IMR-90 (cell line): ENCODE results near the gene NES. TPM values are rescaled to one million over a fixed set of nuclear protein-coding genes. Genes with fewer than 3 reads are reported as not detected.
A peak's percentile ranks its signal among the peaks of the same experiment; 100 is the strongest.

Experiments
- ATAC-seq: fragments of 200-7000 bp; cut with Tn5 transposase; 2 replicates; pipeline ENCODE4 v1.9.1; 2020; ENCODE audit warnings: low read depth, mild to moderate bottlenecking, moderate library complexity
- BruUV-seq: library from RNA; stranded (reverse); fragments of 400-500 nt; replicated peaks from 2 replicates; lab custom pipeline; 2021; lab: Mats Ljungman, UMichigan
- CTCF ChIA-PET: fragments of 300-600 bp; formaldehyde crosslinking; extraction: SDS; loops from one replicate; lab custom pipeline; 2021; ENCODE audit warnings: antibody characterized with exemption; lab: Yijun Ruan, JAX
- POLR2A ChIA-PET: fragments of 300-600 bp; sonication (Branson Sonifier 250); formaldehyde crosslinking; loops from one replicate; lab custom pipeline; 2022; ENCODE audit warnings: antibody characterized with exemption; ENCODE audit not compliant: unreplicated experiment; lab: Charles Lee
- DNase-seq: peaks from one replicate; pipeline ENCODE4 v3.0.0; 2013
- H2AFZ ChIP-seq: replicated peaks from 2 replicates; pipeline ENCODE3; 2013; ENCODE audit warnings: low read length, mild to moderate bottlenecking; ENCODE audit not compliant: poor library complexity
- H2AK5ac ChIP-seq: 2 replicates; pipeline ENCODE4 v1.6.1; 2013; ENCODE audit warnings: low read depth, low read length, inconsistent platforms
- H2AK9ac ChIP-seq: replicated peaks from 2 replicates; pipeline ENCODE3; 2013; ENCODE audit warnings: mild to moderate bottlenecking, low read depth, low read length, moderate library complexity; ENCODE audit not compliant: poor library complexity
- H2BK120ac ChIP-seq: 2 replicates; pipeline ENCODE4 v1.6.1; 2013; ENCODE audit warnings: low read depth, low read length, inconsistent platforms
- H2BK15ac ChIP-seq: 3 replicates; pipeline ENCODE4 v1.6.1; 2013; ENCODE audit warnings: low read depth, low read length, inconsistent platforms
- H2BK20ac ChIP-seq: 2 replicates; pipeline ENCODE4 v1.6.1; 2013; ENCODE audit warnings: low read depth, mild to moderate bottlenecking, inconsistent platforms, low read length, moderate library complexity
- H2BK5ac ChIP-seq: 2 replicates; pipeline ENCODE4 v1.6.1; 2013; ENCODE audit warnings: mild to moderate bottlenecking, low read depth, low read length, inconsistent platforms; ENCODE audit not compliant: poor library complexity, severe bottlenecking
- H3K14ac ChIP-seq: replicated peaks from 2 replicates; pipeline ENCODE4 v1.6.1; 2013; ENCODE audit warnings: low read depth, low read length, inconsistent platforms
- H3K18ac ChIP-seq: 2 replicates; pipeline ENCODE4 v1.6.1; 2013; ENCODE audit warnings: low read depth, low read length, control low read depth
- H3K23ac ChIP-seq: 2 replicates; pipeline ENCODE4 v1.6.1; 2013; ENCODE audit warnings: low read depth, low read length, inconsistent platforms
- H3K27ac ChIP-seq: 2 replicates; pipeline ENCODE4 v1.5.1; 2013; ENCODE audit warnings: mild to moderate bottlenecking, control low read depth, low read length; ENCODE audit not compliant: insufficient read depth
- H3K27me3 ChIP-seq: 2 replicates; pipeline ENCODE4 v1.6.1; 2013; ENCODE audit warnings: low read length; ENCODE audit not compliant: control insufficient read depth, insufficient read depth
- H3K36me3 ChIP-seq: 2 replicates; pipeline ENCODE4 v1.6.1; 2013; ENCODE audit warnings: low read length, mixed read lengths; ENCODE audit not compliant: control insufficient read depth, insufficient read depth
- H3K4ac ChIP-seq: 2 replicates; pipeline ENCODE4 v1.6.1; 2013; ENCODE audit warnings: low read depth, low read length, inconsistent platforms
- H3K4me1 ChIP-seq: 2 replicates; pipeline ENCODE4 v1.6.1; 2013; ENCODE audit warnings: low read length, mixed read lengths; ENCODE audit not compliant: control insufficient read depth, insufficient read depth
- H3K4me2 ChIP-seq: 2 replicates; pipeline ENCODE4 v1.6.1; 2013; ENCODE audit warnings: low read depth, mild to moderate bottlenecking, control low read depth, low read length, moderate library complexity
- H3K4me3 ChIP-seq: 2 replicates; pipeline ENCODE4 v1.5.1; 2013; ENCODE audit warnings: low read depth, mild to moderate bottlenecking, control low read depth, low read length, moderate library complexity; ENCODE audit not compliant: insufficient read depth
- H3K56ac ChIP-seq: 2 replicates; pipeline ENCODE4 v1.6.1; 2013; ENCODE audit warnings: low read length, inconsistent platforms; ENCODE audit not compliant: insufficient read depth; ENCODE audit errors: extremely low read depth
- H3K79me1 ChIP-seq, 2 experiments: 2 replicates each; pipeline ENCODE4 v1.6.1; 2013; ENCODE audit warnings: low read length in 2 of 2, inconsistent platforms in 1 of 2, low read depth in 1 of 2
- H3K9ac ChIP-seq: 2 replicates; pipeline ENCODE4 v1.6.1; 2013; ENCODE audit warnings: low read depth, low read length, control low read depth
- H3K9me1 ChIP-seq: 2 replicates; pipeline ENCODE4 v1.6.1; 2013; ENCODE audit warnings: low read length, inconsistent platforms; ENCODE audit not compliant: insufficient read depth
- H3K9me3 ChIP-seq: 2 replicates; pipeline ENCODE4 v1.6.1; 2013; ENCODE audit warnings: low read length; ENCODE audit not compliant: control insufficient read depth, insufficient read depth
- H4K20me1 ChIP-seq: 2 replicates; pipeline ENCODE4 v1.6.1; 2013; ENCODE audit warnings: low read length, inconsistent platforms; ENCODE audit not compliant: insufficient read depth
- H4K5ac ChIP-seq: 2 replicates; pipeline ENCODE4 v1.6.1; 2013; ENCODE audit warnings: mild to moderate bottlenecking, low read depth, low read length, control low read depth
- H4K8ac ChIP-seq, 2 experiments: 2 replicates each; pipeline ENCODE4 v1.6.1; 2013; ENCODE audit warnings: low read depth in 2 of 2, low read length in 2 of 2, control low read depth in 1 of 2, inconsistent platforms in 1 of 2
- H4K91ac ChIP-seq: 2 replicates; pipeline ENCODE4 v1.6.1; 2013; ENCODE audit warnings: low read depth, low read length, inconsistent platforms; ENCODE audit not compliant: insufficient read depth
- MAZ ChIP-seq: IDR thresholded peaks from 2 replicates; pipeline ENCODE4 v1.6.1; 2012; ENCODE audit warnings: low read depth, mild to moderate bottlenecking, low read length, improper control_type of control experiment, moderate library complexity, borderline replicate concordance
- MXI1 ChIP-seq: IDR thresholded peaks from 2 replicates; pipeline ENCODE4 v1.6.1; 2012; ENCODE audit warnings: low read depth, mild to moderate bottlenecking, low read length, moderate library complexity, borderline replicate concordance
- RCOR1 ChIP-seq: IDR thresholded peaks from 2 replicates; pipeline ENCODE4 v1.6.1; 2012; ENCODE audit warnings: mild to moderate bottlenecking, low read length, improper control_type of control experiment; ENCODE audit not compliant: insufficient replicate concordance
- WGBS, 2 experiments: methylation state at CpG; one replicate each; pipeline versions ENCODE4 v1.1.5 to v1.1.7; 2013; ENCODE audit warnings: missing lambda C conversion rate in 2 of 2; ENCODE audit not compliant: insufficient read length in 1 of 2; ENCODE audit errors: extremely low coverage in 2 of 2; 5-methylcytosine and 5-hydroxymethylcytosine counted together
- dilution Hi-C: fragments of 300-500 bp; cut with HindIII; formaldehyde crosslinking; loops from one replicate; pipeline ENCODE4 v1.14.3; 2018; ENCODE audit warnings: low sequenced_read_pairs; ENCODE audit not compliant: unreplicated experiment
- in situ Hi-C: fragments of 300-500 bp; cut with MboI; formaldehyde crosslinking; loops from 3 replicates; pipeline ENCODE4 v1.14.3; 2019; ENCODE audit warnings: low sequenced_read_pairs, inconsistent platforms, mixed read lengths
- intact Hi-C: fragments of 100-400 bp; cut with micrococcal nuclease; formaldehyde crosslinking; loops from 2 replicates; pipeline ENCODE4 v1.10.0; 2022
- polyA plus RNA-seq, 3 experiments: library from polyadenylated mRNA; depleted of rRNA; stranded (reverse); fragments of >200 nt; gene quantifications; 2 replicates each; pipeline ENCODE4 v1.2.3, GENCODE V29; 2012; ENCODE audit warnings: low replicate concordance in 1 of 3
- total RNA-seq: library from RNA; depleted of rRNA; stranded (reverse); fragments of >200 nt; gene quantifications from 2 replicates; pipeline ENCODE4 v1.2.3, GENCODE V29; 2012

Gene NES
- total and polyA plus RNA-seq, 2 of the 4 experiments (the other 2 are of a cell fraction): 25.3 to 40.1 TPM

- Histone ChIP-seq H3K14ac (peak overlapping the region; percentile 75), H3K23ac (peak overlapping the region; percentile 82), H2BK15ac (peak overlapping the region; percentile 38; the same call in 2 of the 3 replicates), H3K18ac (peak overlapping the region; percentile 8), H2AK9ac (peak overlapping the region; percentile 95), H3K4me3 (peak overlapping the region; percentile 48), H2BK5ac (peak overlapping the region; percentile 27), H3K36me3 (peaks cover 16% of the 10 kb centered on the region), H2AK5ac (peak overlapping the region; percentile 96), H3K79me1 (peaks cover 15 to 53% of the 10 kb centered on the region in 2 experiments; a peak in 3 of 4 replicates), H4K8ac (peak overlapping the region; percentile 65 to 66; a peak in 3 of 4 replicates), H3K9ac (peak overlapping the region; percentile 54), H4K5ac (peak overlapping the region; percentile 31), H2BK20ac (peak overlapping the region; percentile 17; the same call in 1 of the 2 replicates), H3K4me2 (peak overlapping the region; percentile 77), H2BK120ac (peak overlapping the region; percentile 66), H3K9me3 (no peaks in the 10 kb centered on the region), H4K91ac (peak overlapping the region; percentile 48), H3K4me1 (peaks cover 31% of the 10 kb centered on the region), H3K27me3 (peaks cover 6% of the 10 kb centered on the region), H3K9me1 (peaks cover 18% of the 10 kb centered on the region), H4K20me1 (peaks cover 28% of the 10 kb centered on the region), H3K56ac (no peak overlapping the region), H3K4ac (peak overlapping the region; percentile 74), H2AFZ (peak overlapping the region; percentile 71), H3K27ac (peak overlapping the region; percentile 77)
- intact Hi-C loops: no loop called here
- DNase-seq (peak; percentile 50), ATAC-seq (peak; percentile 36)
- TF ChIP-seq MAZ (peak; percentile 44; the same call in 1 of the 2 replicates), MXI1 (peak; percentile 54; the same call in 1 of the 2 replicates), RCOR1 (no peak)
- BruUV-seq: no TSS peak
- ChIA-PET CTCF (interaction anchor here (1.2 to 3.8 kb wide), 4 partner anchors 14 to 51 kb away, joined by 3 to 25 read pairs (median 12); no protein-coding TSS in a partner anchor), POLR2A (interaction anchor here (3.0 to 3.3 kb wide), 2 partner anchors 10 to 14 kb away, joined by 22 to 29 read pairs; no protein-coding TSS in a partner anchor)
- 58% methylated on average over 3 of the region's 18 CpGs; no CpG with 5 or more reads in 1 of the 2 experiments for WGBS, 2 experiments
- in situ Hi-C loops: no loop called here
- dilution Hi-C loops: no loop called here
Measured at GRCh38 chr1:156675210-156676113, 1.7 kb downstream of the NES start.
